ENCODE results near the gene NCKAP1. TPM values are rescaled to one million over a fixed set of nuclear protein-coding genes. Genes with fewer than 3 reads are reported as not detected.

NCKAP1 gene
- total and polyA plus RNA-seq, 4 donors: 16.1 to 64.2 (median 24.4) TPM

DNA sequence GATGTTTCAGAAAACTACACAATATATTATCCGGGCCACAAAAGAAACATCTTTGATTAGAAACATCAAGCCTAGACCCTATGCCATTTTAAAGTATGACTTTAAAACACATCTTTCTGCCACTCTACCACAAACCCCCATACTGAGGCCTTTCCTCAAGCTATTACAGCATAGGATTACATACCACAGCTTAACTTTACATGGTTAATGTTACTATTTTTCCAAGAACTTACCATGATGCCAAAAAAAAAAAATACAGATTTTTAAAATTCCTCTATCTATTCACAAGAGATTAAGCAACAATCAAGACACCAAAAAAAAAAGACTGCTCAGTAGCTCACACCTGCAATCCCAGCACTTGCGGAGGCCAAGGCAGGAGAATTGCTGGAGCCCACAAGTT is 9.0 kb downstream of the NCKAP1 start (continued):
- TF ChIP-seq NR2F2 (IDR thresholded peaks at IDR 0.05): no peak
- TF ChIP-seq, protein P1, sequence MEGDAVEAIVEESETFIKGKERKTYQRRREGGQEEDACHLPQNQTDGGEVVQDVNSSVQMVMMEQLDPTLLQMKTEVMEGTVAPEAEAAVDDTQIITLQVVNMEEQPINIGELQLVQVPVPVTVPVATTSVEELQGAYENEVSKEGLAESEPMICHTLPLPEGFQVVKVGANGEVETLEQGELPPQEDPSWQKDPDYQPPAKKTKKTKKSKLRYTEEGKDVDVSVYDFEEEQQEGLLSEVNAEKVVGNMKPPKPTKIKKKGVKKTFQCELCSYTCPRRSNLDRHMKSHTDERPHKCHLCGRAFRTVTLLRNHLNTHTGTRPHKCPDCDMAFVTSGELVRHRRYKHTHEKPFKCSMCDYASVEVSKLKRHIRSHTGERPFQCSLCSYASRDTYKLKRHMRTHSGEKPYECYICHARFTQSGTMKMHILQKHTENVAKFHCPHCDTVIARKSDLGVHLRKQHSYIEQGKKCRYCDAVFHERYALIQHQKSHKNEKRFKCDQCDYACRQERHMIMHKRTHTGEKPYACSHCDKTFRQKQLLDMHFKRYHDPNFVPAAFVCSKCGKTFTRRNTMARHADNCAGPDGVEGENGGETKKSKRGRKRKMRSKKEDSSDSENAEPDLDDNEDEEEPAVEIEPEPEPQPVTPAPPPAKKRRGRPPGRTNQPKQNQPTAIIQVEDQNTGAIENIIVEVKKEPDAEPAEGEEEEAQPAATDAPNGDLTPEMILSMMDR (IDR thresholded peaks at IDR 0.05; ENCODE audit: low read depth, low read length, missing input control): no peak
- TF ChIP-seq RXRA (IDR thresholded peaks at IDR 0.05): no peak
- TF ChIP-seq, protein P2, sequence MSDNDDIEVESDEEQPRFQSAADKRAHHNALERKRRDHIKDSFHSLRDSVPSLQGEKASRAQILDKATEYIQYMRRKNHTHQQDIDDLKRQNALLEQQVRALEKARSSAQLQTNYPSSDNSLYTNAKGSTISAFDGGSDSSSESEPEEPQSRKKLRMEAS (IDR thresholded peaks at IDR 0.05): no peak
- TF ChIP-seq HNF4G (IDR thresholded peaks at IDR 0.05): no peak
- no peak for TF ChIP-seq HNF4A (conservative IDR thresholded peaks at IDR 0.05)

DNA sequence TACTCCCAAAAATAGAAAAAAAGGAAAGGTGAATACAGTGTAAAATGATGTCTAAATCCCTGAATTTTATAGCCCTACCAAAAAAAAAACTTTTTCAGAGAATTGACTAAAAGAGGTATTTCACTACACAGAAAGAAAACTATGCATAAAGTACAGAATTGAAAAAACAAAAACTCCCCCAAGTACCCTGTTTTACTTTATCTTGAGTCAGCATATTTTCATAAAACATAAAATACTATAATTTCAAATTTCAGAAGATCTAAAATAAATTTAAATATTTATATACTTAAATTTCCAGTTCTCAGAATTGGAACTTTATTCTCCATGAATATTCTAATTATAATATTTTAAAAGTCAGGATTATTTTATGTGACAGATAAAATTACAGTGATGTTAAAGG is 10.1 kb downstream of the NCKAP1 start:
- no peak overlapping the region for H3K9ac ChIP-seq (ENCODE audit: low read depth in 1 of 2, low read length in 2 of 2)
- TF ChIP-seq, protein P2 (IDR thresholded peaks at IDR 0.05): no peak
- TF ChIP-seq YY1 (IDR thresholded peaks at IDR 0.05) (no peak), NR2F2 (IDR thresholded peaks at IDR 0.05) (no peak), RXRA (IDR thresholded peaks at IDR 0.05) (no peak), SP1 (IDR thresholded peaks at IDR 0.05) (no peak)
- DNase-seq (ENCODE audit: low spot score): no peak
- H3K4me3 ChIP-seq (ENCODE audit: low read depth in 1 of 3, low read length in 3 of 3): no peak overlapping the region
- H3K36me3 ChIP-seq (ENCODE audit: control insufficient read depth in 4 of 4, insufficient read depth in 3 of 4, low read depth in 1 of 4, low read length in 3 of 4): no peaks in the 10 kb centered on the region
- H3K4me1 ChIP-seq (ENCODE audit: control insufficient read depth in 4 of 4, insufficient read depth in 4 of 4, low read length in 3 of 4): peaks cover 5 to 19% (median 16%) of the 10 kb centered on the region in 4 donors
- H3K9me3 ChIP-seq (ENCODE audit: control insufficient read depth in 4 of 4, low read length in 3 of 4): peaks cover 0 to 1% (median 0%) of the 10 kb centered on the region in 4 donors
- no peaks in the 10 kb centered on the region for H3K27me3 ChIP-seq (ENCODE audit: control insufficient read depth in 4 of 4, insufficient read depth in 4 of 4, low read length in 3 of 4)
- no peak overlapping the region for H3K27ac ChIP-seq (ENCODE audit: low read depth in 1 of 2, low read length in 2 of 2)

DNA sequence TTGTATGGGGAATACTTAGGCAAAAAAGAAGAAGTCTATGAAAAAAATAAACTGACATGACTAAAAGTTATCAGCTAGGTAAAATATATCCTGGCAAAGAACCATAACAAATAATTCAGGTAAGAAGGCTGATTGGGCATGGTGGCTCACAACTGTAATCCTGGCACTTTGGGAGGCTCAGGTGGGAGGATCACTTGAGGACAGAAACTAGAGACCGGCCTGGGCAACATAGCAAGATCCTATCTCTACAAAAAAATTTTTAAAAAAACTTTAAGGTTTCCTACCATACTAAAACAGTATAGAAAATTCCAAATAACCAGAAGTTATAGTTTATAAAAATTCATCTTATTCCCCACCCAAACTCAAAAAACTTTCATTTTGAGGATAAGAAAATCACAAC is 10.8 kb downstream of the NCKAP1 start:
- no peak for DNase-seq (ENCODE audit: low spot score)
- TF ChIP-seq HNF4G (IDR thresholded peaks at IDR 0.05) (no peak), GABPA (IDR thresholded peaks at IDR 0.05 in 1 of 2, conservative IDR thresholded peaks at IDR 0.05 in 1 of 2) (no peak), RAD21 (IDR thresholded peaks at IDR 0.05) (no peak), TAF1 (conservative IDR thresholded peaks at IDR 0.05) (no peak), HNF4A (conservative IDR thresholded peaks at IDR 0.05) (no peak), SP1 (IDR thresholded peaks at IDR 0.05) (no peak), NR2F2 (IDR thresholded peaks at IDR 0.05) (no peak), RXRA (IDR thresholded peaks at IDR 0.05) (no peak)
- TF ChIP-seq, protein P3, sequence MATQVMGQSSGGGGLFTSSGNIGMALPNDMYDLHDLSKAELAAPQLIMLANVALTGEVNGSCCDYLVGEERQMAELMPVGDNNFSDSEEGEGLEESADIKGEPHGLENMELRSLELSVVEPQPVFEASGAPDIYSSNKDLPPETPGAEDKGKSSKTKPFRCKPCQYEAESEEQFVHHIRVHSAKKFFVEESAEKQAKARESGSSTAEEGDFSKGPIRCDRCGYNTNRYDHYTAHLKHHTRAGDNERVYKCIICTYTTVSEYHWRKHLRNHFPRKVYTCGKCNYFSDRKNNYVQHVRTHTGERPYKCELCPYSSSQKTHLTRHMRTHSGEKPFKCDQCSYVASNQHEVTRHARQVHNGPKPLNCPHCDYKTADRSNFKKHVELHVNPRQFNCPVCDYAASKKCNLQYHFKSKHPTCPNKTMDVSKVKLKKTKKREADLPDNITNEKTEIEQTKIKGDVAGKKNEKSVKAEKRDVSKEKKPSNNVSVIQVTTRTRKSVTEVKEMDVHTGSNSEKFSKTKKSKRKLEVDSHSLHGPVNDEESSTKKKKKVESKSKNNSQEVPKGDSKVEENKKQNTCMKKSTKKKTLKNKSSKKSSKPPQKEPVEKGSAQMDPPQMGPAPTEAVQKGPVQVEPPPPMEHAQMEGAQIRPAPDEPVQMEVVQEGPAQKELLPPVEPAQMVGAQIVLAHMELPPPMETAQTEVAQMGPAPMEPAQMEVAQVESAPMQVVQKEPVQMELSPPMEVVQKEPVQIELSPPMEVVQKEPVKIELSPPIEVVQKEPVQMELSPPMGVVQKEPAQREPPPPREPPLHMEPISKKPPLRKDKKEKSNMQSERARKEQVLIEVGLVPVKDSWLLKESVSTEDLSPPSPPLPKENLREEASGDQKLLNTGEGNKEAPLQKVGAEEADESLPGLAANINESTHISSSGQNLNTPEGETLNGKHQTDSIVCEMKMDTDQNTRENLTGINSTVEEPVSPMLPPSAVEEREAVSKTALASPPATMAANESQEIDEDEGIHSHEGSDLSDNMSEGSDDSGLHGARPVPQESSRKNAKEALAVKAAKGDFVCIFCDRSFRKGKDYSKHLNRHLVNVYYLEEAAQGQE (IDR thresholded peaks at IDR 0.05): no peak
- TF ChIP-seq, protein P4, sequence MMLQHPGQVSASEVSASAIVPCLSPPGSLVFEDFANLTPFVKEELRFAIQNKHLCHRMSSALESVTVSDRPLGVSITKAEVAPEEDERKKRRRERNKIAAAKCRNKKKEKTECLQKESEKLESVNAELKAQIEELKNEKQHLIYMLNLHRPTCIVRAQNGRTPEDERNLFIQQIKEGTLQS (IDR thresholded peaks at IDR 0.05): no peak
- Histone ChIP-seq H3K36me3 (ENCODE audit: control insufficient read depth in 4 of 4, insufficient read depth in 3 of 4, low read depth in 1 of 4, low read length in 3 of 4) (no peaks in the 10 kb centered on the region), H3K27me3 (ENCODE audit: control insufficient read depth in 4 of 4, insufficient read depth in 4 of 4, low read length in 3 of 4) (no peaks in the 10 kb centered on the region), H3K27ac (ENCODE audit: low read depth in 1 of 2, low read length in 2 of 2) (no peak overlapping the region), H3K9ac (ENCODE audit: low read depth in 1 of 2, low read length in 2 of 2) (no peak overlapping the region), H3K4me3 (ENCODE audit: low read depth in 1 of 3, low read length in 3 of 3) (no peak overlapping the region), H3K4me1 (ENCODE audit: control insufficient read depth in 4 of 4, insufficient read depth in 4 of 4, low read length in 3 of 4) (peaks cover 5 to 19% (median 15%) of the 10 kb centered on the region in 4 donors), H3K9me3 (ENCODE audit: control insufficient read depth in 4 of 4, low read length in 3 of 4) (peaks cover 0 to 1% (median 0%) of the 10 kb centered on the region in 4 donors)
- 98% methylated on average over 1 of the region's 1 CpG for WGBS

All from liver (tissue), 9 donors.